ENCODE results near the gene MOB1B.
"Not testable (repeated sequence)": the region's sequence is repeated elsewhere in the genome, so short reads cannot be mapped to it uniquely, and the experiment has no call there.

MOB1B gene

GRCh38 chr4:71029504-71029903 lies 127.3 kb downstream of the MOB1B start:
- POLR2A ChIA-PET (ENCODE audit: low non-redundant PET): interaction anchor here (0.5 kb wide), 1 partner anchor 11 kb away, joined by 9 read pairs; no protein-coding TSS in a partner anchor

GRCh38 chr4:71032106-71032505 lies 129.9 kb downstream of the MOB1B start:
- H3K27ac ChIP-seq; CTCF ChIA-PET; POLR2A ChIA-PET (ENCODE audit: low non-redundant PET); DNase-seq (ENCODE audit: low spot score): not testable (repeated sequence)

More at GRCh38 chr4:71029504-71029903, 127.3 kb downstream of the MOB1B start:
- CTCF ChIA-PET: no interaction called here
- no peak overlapping the region for H3K27ac ChIP-seq
- TF ChIP-seq CTCF (conservative IDR thresholded peaks at IDR 0.05; ENCODE audit: low read depth): no peak
- DNase-seq (ENCODE audit: low spot score): no peak

Data from RWPE1 (cell line).